Measurements from ENCODE around the gene UBE3A.
"Not testable (repeated sequence)": the region's sequence is repeated elsewhere in the genome, so short reads cannot be mapped to it uniquely, and the experiment has no call there.

GRCh38 chr15:25453246-25453645 lies 14.4 kb upstream of the UBE3A start:
- not testable (repeated sequence) for TF ChIP-seq POLR2A (IDR thresholded peaks at IDR 0.05; ENCODE audit: low read depth, low read length); RB1 (IDR thresholded peaks at IDR 0.05; ENCODE audit: borderline replicate concordance); TBL1XR1 (IDR thresholded peaks at IDR 0.05; ENCODE audit: low read depth, low read length)
- TF ChIP-seq, protein P1, sequence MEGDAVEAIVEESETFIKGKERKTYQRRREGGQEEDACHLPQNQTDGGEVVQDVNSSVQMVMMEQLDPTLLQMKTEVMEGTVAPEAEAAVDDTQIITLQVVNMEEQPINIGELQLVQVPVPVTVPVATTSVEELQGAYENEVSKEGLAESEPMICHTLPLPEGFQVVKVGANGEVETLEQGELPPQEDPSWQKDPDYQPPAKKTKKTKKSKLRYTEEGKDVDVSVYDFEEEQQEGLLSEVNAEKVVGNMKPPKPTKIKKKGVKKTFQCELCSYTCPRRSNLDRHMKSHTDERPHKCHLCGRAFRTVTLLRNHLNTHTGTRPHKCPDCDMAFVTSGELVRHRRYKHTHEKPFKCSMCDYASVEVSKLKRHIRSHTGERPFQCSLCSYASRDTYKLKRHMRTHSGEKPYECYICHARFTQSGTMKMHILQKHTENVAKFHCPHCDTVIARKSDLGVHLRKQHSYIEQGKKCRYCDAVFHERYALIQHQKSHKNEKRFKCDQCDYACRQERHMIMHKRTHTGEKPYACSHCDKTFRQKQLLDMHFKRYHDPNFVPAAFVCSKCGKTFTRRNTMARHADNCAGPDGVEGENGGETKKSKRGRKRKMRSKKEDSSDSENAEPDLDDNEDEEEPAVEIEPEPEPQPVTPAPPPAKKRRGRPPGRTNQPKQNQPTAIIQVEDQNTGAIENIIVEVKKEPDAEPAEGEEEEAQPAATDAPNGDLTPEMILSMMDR (IDR thresholded peaks at IDR 0.05 in 2 of 3, conservative IDR thresholded peaks at IDR 0.05 in 1 of 3; ENCODE audit: control insufficient read depth in 2 of 3, extremely low read depth in 1 of 3, insufficient read depth in 1 of 3, low read depth in 3 of 3, low read length in 3 of 3): not testable (repeated sequence)

All from GM12878 (cell line).